ENCODE measurements around the gene CFAP57.

The CFAP57 gene

GRCh38 chr1:43279161-43279560 is 107.0 kb downstream of the CFAP57 start:
- no peak overlapping the region for H3K27ac ChIP-seq (ENCODE audit: low read depth, low read length)
- no peaks in the 10 kb centered on the region for H3K36me3 ChIP-seq (ENCODE audit: control insufficient read depth, insufficient read depth, low read length)
- no peak overlapping the region for H3K9ac ChIP-seq (ENCODE audit: low read length)
- H3K4me3 ChIP-seq (ENCODE audit: low read depth, low read length), result no peak overlapping the region
- H3K27me3 ChIP-seq (ENCODE audit: control insufficient read depth, insufficient read depth, low read length), result no peaks in the 10 kb centered on the region
- H3K4me1 ChIP-seq (ENCODE audit: control insufficient read depth, insufficient read depth, low read length), result peaks cover 6% of the 10 kb centered on the region; the same call in 1 of the 2 replicates
- H3K9me3 ChIP-seq (ENCODE audit: control insufficient read depth, insufficient read depth, low read depth, low read length), result no peaks in the 10 kb centered on the region

- H3K4me1 ChIP-seq (ENCODE audit: control insufficient read depth, insufficient read depth, low read length), result peaks cover 6% of the 10 kb centered on the region; the same call in 1 of the 2 replicates
- H3K27ac ChIP-seq (ENCODE audit: low read depth, low read length), result no peak overlapping the region
- H3K27me3 ChIP-seq (ENCODE audit: control insufficient read depth, insufficient read depth, low read length), result no peaks in the 10 kb centered on the region
- H3K36me3 ChIP-seq (ENCODE audit: control insufficient read depth, insufficient read depth, low read length), result no peaks in the 10 kb centered on the region
- no peak overlapping the region for H3K4me3 ChIP-seq (ENCODE audit: low read depth, low read length)
- H3K9me3 ChIP-seq (ENCODE audit: control insufficient read depth, insufficient read depth, low read depth, low read length), result no peaks in the 10 kb centered on the region
- H3K9ac ChIP-seq (ENCODE audit: low read length), result no peak overlapping the region
Measured at GRCh38 chr1:43279666-43280065, 107.5 kb downstream of the CFAP57 start.

GRCh38 chr1:43280692-43281091 is 108.6 kb downstream of the CFAP57 start:
- Histone ChIP-seq H3K27me3 (ENCODE audit: control insufficient read depth, insufficient read depth, low read length) (no peaks in the 10 kb centered on the region), H3K9ac (ENCODE audit: low read length) (no peak overlapping the region), H3K36me3 (ENCODE audit: control insufficient read depth, insufficient read depth, low read length) (no peaks in the 10 kb centered on the region), H3K4me1 (ENCODE audit: control insufficient read depth, insufficient read depth, low read length) (peaks cover 12% of the 10 kb centered on the region), H3K9me3 (ENCODE audit: control insufficient read depth, insufficient read depth, low read depth, low read length) (no peaks in the 10 kb centered on the region), H3K27ac (ENCODE audit: low read depth, low read length) (no peak overlapping the region), H3K4me3 (ENCODE audit: low read depth, low read length) (no peak overlapping the region)

GRCh38 chr1:43282220-43283195 is 110.4 kb downstream of the CFAP57 start:
- Histone ChIP-seq H3K27ac (ENCODE audit: low read depth, low read length) (no peak overlapping the region), H3K36me3 (ENCODE audit: control insufficient read depth, insufficient read depth, low read length) (no peaks in the 10 kb centered on the region), H3K4me3 (ENCODE audit: low read depth, low read length) (no peak overlapping the region), H3K9ac (ENCODE audit: low read length) (no peak overlapping the region), H3K4me1 (ENCODE audit: control insufficient read depth, insufficient read depth, low read length) (peaks cover 19% of the 10 kb centered on the region), H3K9me3 (ENCODE audit: control insufficient read depth, insufficient read depth, low read depth, low read length) (no peaks in the 10 kb centered on the region), H3K27me3 (ENCODE audit: control insufficient read depth, insufficient read depth, low read length) (no peaks in the 10 kb centered on the region)

- Histone ChIP-seq H3K9ac (ENCODE audit: low read length) (no peak overlapping the region), H3K27ac (ENCODE audit: low read depth, low read length) (no peak overlapping the region), H3K27me3 (ENCODE audit: control insufficient read depth, insufficient read depth, low read length) (no peaks in the 10 kb centered on the region), H3K4me1 (ENCODE audit: control insufficient read depth, insufficient read depth, low read length) (peaks cover 19% of the 10 kb centered on the region), H3K4me3 (ENCODE audit: low read depth, low read length) (no peak overlapping the region), H3K9me3 (ENCODE audit: control insufficient read depth, insufficient read depth, low read depth, low read length) (no peaks in the 10 kb centered on the region), H3K36me3 (ENCODE audit: control insufficient read depth, insufficient read depth, low read length) (no peaks in the 10 kb centered on the region)
Measured at GRCh38 chr1:43284065-43284464, 111.9 kb downstream of the CFAP57 start.

- Histone ChIP-seq H3K4me3 (ENCODE audit: low read depth, low read length) (peak overlapping the region; percentile 61), H3K27ac (ENCODE audit: low read depth, low read length) (no peak overlapping the region), H3K9ac (ENCODE audit: low read length) (no peak overlapping the region)
Measured at GRCh38 chr1:43284546-43285110, 112.5 kb downstream of the CFAP57 start.

GRCh38 chr1:43285269-43285990 is 113.3 kb downstream of the CFAP57 start, which contains the start of gene C1orf210:
Gene C1orf210, minus strand, starts transcription at chr1:43285581. Its CDS starts 2,311 bp downstream, at chr1:43283270.
- no peak within 1 kb of the TSS for H3K27ac ChIP-seq (ENCODE audit: low read depth, low read length)
- no peaks in the 10 kb centered on the region for H3K9me3 ChIP-seq (ENCODE audit: control insufficient read depth, insufficient read depth, low read depth, low read length)
- H3K4me1 ChIP-seq (ENCODE audit: control insufficient read depth, insufficient read depth, low read length), result peaks cover 19% of the 10 kb centered on the region
- no peak within 1 kb of the TSS for H3K9ac ChIP-seq (ENCODE audit: low read length)
- H3K36me3 ChIP-seq (ENCODE audit: control insufficient read depth, insufficient read depth, low read length), result no peaks in the 10 kb centered on the region
- peak within 1 kb of the TSS; percentile 61 for H3K4me3 ChIP-seq (ENCODE audit: low read depth, low read length)
- H3K27me3 ChIP-seq (ENCODE audit: control insufficient read depth, insufficient read depth, low read length), result no peaks in the 10 kb centered on the region

More at GRCh38 chr1:43284546-43285110, 112.5 kb downstream of the CFAP57 start:
- no peaks in the 10 kb centered on the region for H3K9me3 ChIP-seq (ENCODE audit: control insufficient read depth, insufficient read depth, low read depth, low read length)
- H3K36me3 ChIP-seq (ENCODE audit: control insufficient read depth, insufficient read depth, low read length), result no peaks in the 10 kb centered on the region
- H3K27me3 ChIP-seq (ENCODE audit: control insufficient read depth, insufficient read depth, low read length), result no peaks in the 10 kb centered on the region
- H3K4me1 ChIP-seq (ENCODE audit: control insufficient read depth, insufficient read depth, low read length), result peaks cover 19% of the 10 kb centered on the region

GRCh38 chr1:43286115-43286514 is 114.0 kb downstream of the CFAP57 start:
- H3K27ac ChIP-seq (ENCODE audit: low read depth, low read length), result no peak overlapping the region
- H3K4me1 ChIP-seq (ENCODE audit: control insufficient read depth, insufficient read depth, low read length), result peaks cover 19% of the 10 kb centered on the region
- H3K4me3 ChIP-seq (ENCODE audit: low read depth, low read length), result no peak overlapping the region; the same call in 1 of the 2 replicates
- no peaks in the 10 kb centered on the region for H3K27me3 ChIP-seq (ENCODE audit: control insufficient read depth, insufficient read depth, low read length)
- H3K36me3 ChIP-seq (ENCODE audit: control insufficient read depth, insufficient read depth, low read length), result no peaks in the 10 kb centered on the region
- H3K9ac ChIP-seq (ENCODE audit: low read length), result no peak overlapping the region
- no peaks in the 10 kb centered on the region for H3K9me3 ChIP-seq (ENCODE audit: control insufficient read depth, insufficient read depth, low read depth, low read length)

- Histone ChIP-seq H3K9me3 (ENCODE audit: control insufficient read depth, insufficient read depth, low read depth, low read length) (no peaks in the 10 kb centered on the region), H3K36me3 (ENCODE audit: control insufficient read depth, insufficient read depth, low read length) (no peaks in the 10 kb centered on the region), H3K4me1 (ENCODE audit: control insufficient read depth, insufficient read depth, low read length) (peaks cover 19% of the 10 kb centered on the region), H3K27ac (ENCODE audit: low read depth, low read length) (no peak overlapping the region), H3K27me3 (ENCODE audit: control insufficient read depth, insufficient read depth, low read length) (no peaks in the 10 kb centered on the region), H3K9ac (ENCODE audit: low read length) (no peak overlapping the region), H3K4me3 (ENCODE audit: low read depth, low read length) (no peak overlapping the region)
Measured at GRCh38 chr1:43286533-43286932, 114.4 kb downstream of the CFAP57 start.

- Histone ChIP-seq H3K27ac (ENCODE audit: low read depth, low read length) (no peak overlapping the region), H3K9me3 (ENCODE audit: control insufficient read depth, insufficient read depth, low read depth, low read length) (no peaks in the 10 kb centered on the region), H3K4me1 (ENCODE audit: control insufficient read depth, insufficient read depth, low read length) (peaks cover 19% of the 10 kb centered on the region), H3K36me3 (ENCODE audit: control insufficient read depth, insufficient read depth, low read length) (no peaks in the 10 kb centered on the region), H3K4me3 (ENCODE audit: low read depth, low read length) (no peak overlapping the region), H3K27me3 (ENCODE audit: control insufficient read depth, insufficient read depth, low read length) (no peaks in the 10 kb centered on the region), H3K9ac (ENCODE audit: low read length) (no peak overlapping the region)
Measured at GRCh38 chr1:43288058-43288784, 116.1 kb downstream of the CFAP57 start.

Measured in HUES6 (cell line).